Gastrocnemius medialis (tissue), 4 donors: ENCODE measurements around the gene SAYSD1. TPM values are rescaled to one million over a fixed set of nuclear protein-coding genes. Genes with fewer than 3 reads are reported as not detected.

Source experiments
- ATAC-seq, 2 donors: fragments of 150-250 bp; one replicate each; pipeline ENCODE4 v1.9.1; 2016
- DNase-seq, 2 donors: peaks; one replicate each; pipeline ENCODE4 v3.0.0-alpha.2; 2019
- H3K27ac ChIP-seq, 4 donors: fragments of 200-600 bp; sonication (generic); 1 replicate in 1 of 4; 2 replicates in 3 of 4; pipeline ENCODE4 v1.5.1; 2016 to 2018; ENCODE audit warnings: mild to moderate bottlenecking in 2 of 4, moderate library complexity in 1 of 4
- H3K27me3 ChIP-seq, 3 donors: fragments of 200-600 bp; sonication (generic) in 2 of 3; 1 replicate in 1 of 3; 2 replicates in 2 of 3; pipeline versions ENCODE4 v1.5.1 to v1.6.0; 2016 to 2019; ENCODE audit warnings: mild to moderate bottlenecking in 1 of 3, moderate library complexity in 1 of 3
- H3K36me3 ChIP-seq, 2 donors: fragments of 200-600 bp; sonication (generic) in 1 of 2; one replicate each; pipeline ENCODE4 v1.5.1; 2017 to 2018
- H3K4me1 ChIP-seq, 2 donors: fragments of 200-600 bp; sonication (generic) in 1 of 2; one replicate each; pipeline ENCODE4 v1.5.1; 2016 to 2017; ENCODE audit warnings: mild to moderate bottlenecking in 2 of 2
- H3K4me3 ChIP-seq, 4 donors: fragments of 200-600 bp; sonication (generic) in 3 of 4; 1 replicate in 1 of 4; 2 replicates in 3 of 4; pipeline ENCODE4 v1.5.1; 2016 to 2019; ENCODE audit warnings: mild to moderate bottlenecking in 2 of 4
- H3K9me3 ChIP-seq, 3 donors: fragments of 200-600 bp; sonication (generic) in 2 of 3; 1 replicate in 1 of 3; 2 replicates in 2 of 3; pipeline ENCODE4 v1.5.1; 2016 to 2019
- POLR2A ChIP-seq, 2 donors: fragments of 450-650 bp; IDR thresholded peaks; one replicate each; pipeline ENCODE4 v1.6.1; 2017; ENCODE audit warnings: antibody characterized with exemption in 2 of 2, mild to moderate bottlenecking in 2 of 2, moderate library complexity in 2 of 2
- in situ Hi-C, 4 donors: fragments of 200-750 bp; cut with MboI; loops; one replicate each; pipeline versions ENCODE4 v1.15.0 to v1.8.0; 2017; ENCODE audit warnings: low sequenced_read_pairs in 4 of 4
- intact Hi-C: fragments of 100-400 bp; cut with DNase I; formaldehyde crosslinking; loops from one replicate; pipeline ENCODE4 v1.15.1; 2023; ENCODE audit warnings: low total_unique reads
- total RNA-seq, 4 donors: library from RNA; depleted of rRNA; stranded (reverse); fragments of >200 nt; gene quantifications; one replicate each; pipeline versions ENCODE4 v1.1.0 to v1.2.3, GENCODE V29; 2016
- TF ChIP-seq, protein P1 (sequence below), 5 experiments: fragments of 450-650 bp in 3 of 5; fragments of 200-600 bp in 2 of 5; sonication (generic) in 2 of 5; IDR thresholded peaks in 4 of 5; conservative IDR thresholded peaks in 1 of 5; 1 replicate in 4 of 5; 2 replicates in 1 of 5; pipeline ENCODE4 v1.5.1; 2016 to 2019; ENCODE audit warnings: antibody characterized with exemption in 5 of 5, mild to moderate bottlenecking in 3 of 5, moderate library complexity in 3 of 5

Gene SAYSD1
- total RNA-seq, 4 donors from 2014 or later, result 6.4 to 12.9 (median 10.4) TPM

GRCh38 chr6:39090036-39090435 lies 24.9 kb downstream of the SAYSD1 start:
- ATAC-seq, result no peak
- no peaks in the 10 kb centered on the region for H3K9me3 ChIP-seq
- H3K27me3 ChIP-seq, result no peaks in the 10 kb centered on the region
- H3K36me3 ChIP-seq, result no peaks in the 10 kb centered on the region
- TF ChIP-seq, protein P1, sequence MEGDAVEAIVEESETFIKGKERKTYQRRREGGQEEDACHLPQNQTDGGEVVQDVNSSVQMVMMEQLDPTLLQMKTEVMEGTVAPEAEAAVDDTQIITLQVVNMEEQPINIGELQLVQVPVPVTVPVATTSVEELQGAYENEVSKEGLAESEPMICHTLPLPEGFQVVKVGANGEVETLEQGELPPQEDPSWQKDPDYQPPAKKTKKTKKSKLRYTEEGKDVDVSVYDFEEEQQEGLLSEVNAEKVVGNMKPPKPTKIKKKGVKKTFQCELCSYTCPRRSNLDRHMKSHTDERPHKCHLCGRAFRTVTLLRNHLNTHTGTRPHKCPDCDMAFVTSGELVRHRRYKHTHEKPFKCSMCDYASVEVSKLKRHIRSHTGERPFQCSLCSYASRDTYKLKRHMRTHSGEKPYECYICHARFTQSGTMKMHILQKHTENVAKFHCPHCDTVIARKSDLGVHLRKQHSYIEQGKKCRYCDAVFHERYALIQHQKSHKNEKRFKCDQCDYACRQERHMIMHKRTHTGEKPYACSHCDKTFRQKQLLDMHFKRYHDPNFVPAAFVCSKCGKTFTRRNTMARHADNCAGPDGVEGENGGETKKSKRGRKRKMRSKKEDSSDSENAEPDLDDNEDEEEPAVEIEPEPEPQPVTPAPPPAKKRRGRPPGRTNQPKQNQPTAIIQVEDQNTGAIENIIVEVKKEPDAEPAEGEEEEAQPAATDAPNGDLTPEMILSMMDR (IDR thresholded peaks at IDR 0.05 in 4 of 5, conservative IDR thresholded peaks at IDR 0.05 in 1 of 5), result no peak
- no peak for TF ChIP-seq POLR2A (IDR thresholded peaks at IDR 0.05)
- no peak overlapping the region for H3K27ac ChIP-seq
- H3K4me1 ChIP-seq, result peaks cover 24 to 42% of the 10 kb centered on the region in 2 donors
- in situ Hi-C loops (no loop called here), intact Hi-C loops (no loop called here)
- DNase-seq, result no peak
- no peak overlapping the region for H3K4me3 ChIP-seq

DNA sequence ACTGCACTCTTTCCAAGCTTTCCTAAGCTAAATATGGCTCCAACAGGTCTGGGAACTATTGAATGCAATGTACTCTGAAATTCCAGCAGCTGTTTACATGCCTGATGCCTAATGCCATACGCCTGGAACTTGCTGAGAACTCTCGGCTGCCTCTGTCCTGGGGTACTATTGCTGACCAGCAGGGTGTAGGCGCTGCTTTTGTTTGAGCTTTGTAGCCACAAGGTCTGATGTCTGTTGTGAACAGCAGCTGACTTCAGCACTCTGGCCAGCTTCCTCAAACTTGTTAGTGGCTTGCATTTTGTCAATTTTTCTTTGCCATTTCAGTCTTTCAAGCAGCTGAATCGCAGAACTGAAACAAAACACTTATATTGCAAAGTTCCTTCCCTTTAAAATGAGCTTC lies 26.7 kb downstream of the SAYSD1 start:
- in situ Hi-C loops (no loop called here), intact Hi-C loops (loop anchor here (5.0 kb wide), 1 partner anchor 214 kb away; no protein-coding TSS in a partner anchor)
- peaks cover 24 to 42% of the 10 kb centered on the region in 2 donors for H3K4me1 ChIP-seq
- no peaks in the 10 kb centered on the region for H3K27me3 ChIP-seq
- DNase-seq (peak; percentile 15 to 24), ATAC-seq (peak; percentile 63 to 75)
- no peak overlapping the region for H3K4me3 ChIP-seq
- no peaks in the 10 kb centered on the region for H3K9me3 ChIP-seq
- no peaks in the 10 kb centered on the region for H3K36me3 ChIP-seq
- H3K27ac ChIP-seq, result no peak overlapping the region
- TF ChIP-seq, protein P1 (IDR thresholded peaks at IDR 0.05 in 4 of 5, conservative IDR thresholded peaks at IDR 0.05 in 1 of 5), result peak in 4 of 5 experiments; percentile 6 to 46 (median 38)
- no peak for TF ChIP-seq POLR2A (IDR thresholded peaks at IDR 0.05)

GRCh38 chr6:39087197-39087596 lies 27.8 kb downstream of the SAYSD1 start:
- Histone ChIP-seq H3K9me3 (no peaks in the 10 kb centered on the region), H3K36me3 (no peaks in the 10 kb centered on the region), H3K4me3 (no peak overlapping the region), H3K4me1 (peaks cover 24 to 42% of the 10 kb centered on the region in 2 donors), H3K27me3 (no peaks in the 10 kb centered on the region), H3K27ac (no peak overlapping the region)
- ATAC-seq (no peak), DNase-seq (no peak)
- TF ChIP-seq, protein P1 (IDR thresholded peaks at IDR 0.05 in 4 of 5, conservative IDR thresholded peaks at IDR 0.05 in 1 of 5), result no peak
- intact Hi-C loops (loop anchor here (5.0 kb wide), 1 partner anchor 215 kb away; no protein-coding TSS in a partner anchor), in situ Hi-C loops (no loop called here)

GRCh38 chr6:39086711-39087110 lies 28.3 kb downstream of the SAYSD1 start:
- no peak overlapping the region for H3K27ac ChIP-seq
- no peak overlapping the region for H3K4me3 ChIP-seq
- in situ Hi-C loops (no loop called here), intact Hi-C loops (loop anchor here (5.0 kb wide), 1 partner anchor 216 kb away; no protein-coding TSS in a partner anchor)
- ATAC-seq, result peak in 1 of 2 donors; percentile 76
- no peaks in the 10 kb centered on the region for H3K9me3 ChIP-seq
- TF ChIP-seq, protein P1 (IDR thresholded peaks at IDR 0.05 in 4 of 5, conservative IDR thresholded peaks at IDR 0.05 in 1 of 5), result no peak
- no peak for TF ChIP-seq POLR2A (IDR thresholded peaks at IDR 0.05)
- peaks cover 24 to 42% of the 10 kb centered on the region in 2 donors for H3K4me1 ChIP-seq
- no peaks in the 10 kb centered on the region for H3K27me3 ChIP-seq
- no peaks in the 10 kb centered on the region for H3K36me3 ChIP-seq
- DNase-seq, result no peak

DNA sequence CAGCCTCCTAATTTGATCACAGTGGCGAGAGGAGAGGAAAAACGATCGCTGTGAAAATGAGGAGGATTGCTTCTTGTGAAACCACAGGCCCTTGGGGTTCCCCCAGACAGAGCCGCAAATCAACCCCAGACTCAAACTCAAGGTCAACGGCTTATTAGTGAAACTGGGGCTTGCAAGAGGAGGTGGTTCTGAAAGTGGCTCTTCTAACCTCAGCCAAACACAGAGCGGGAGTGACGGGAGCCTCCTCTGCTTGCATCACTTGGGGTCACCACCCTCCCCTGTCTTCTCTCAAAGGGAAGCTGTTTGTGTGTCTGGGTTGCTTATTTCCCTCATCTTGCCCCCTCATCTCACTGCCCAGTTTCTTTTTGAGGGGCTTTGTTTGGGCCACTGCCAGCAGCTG lies 28.7 kb downstream of the SAYSD1 start:
- no peak for TF ChIP-seq POLR2A (IDR thresholded peaks at IDR 0.05)
- TF ChIP-seq, protein P1 (IDR thresholded peaks at IDR 0.05 in 4 of 5, conservative IDR thresholded peaks at IDR 0.05 in 1 of 5), result no peak
- intact Hi-C loops (loop anchor here (5.0 kb wide), 1 partner anchor 216 kb away; no protein-coding TSS in a partner anchor), in situ Hi-C loops (no loop called here)
- DNase-seq, result no peak
- no peak overlapping the region for H3K4me3 ChIP-seq
- H3K27ac ChIP-seq, result no peak overlapping the region
- H3K9me3 ChIP-seq, result no peaks in the 10 kb centered on the region
- H3K36me3 ChIP-seq, result no peaks in the 10 kb centered on the region
- H3K27me3 ChIP-seq, result no peaks in the 10 kb centered on the region
- ATAC-seq, result no peak
- peaks cover 24 to 42% of the 10 kb centered on the region in 2 donors for H3K4me1 ChIP-seq
